Vagina (tissue), 2 donors: ENCODE data around the gene BSCL2. TPM values are rescaled to one million over a fixed set of nuclear protein-coding genes. Genes with fewer than 3 reads are reported as not detected.
A peak's percentile ranks its signal among the peaks of the same experiment; 100 is the strongest.

ENCODE experiments used
- DNase-seq, 2 donors: peaks; one replicate each; pipeline ENCODE4 v3.0.0-alpha.2; 2017; ENCODE audit errors: extremely low spot score in 2 of 2
- H3K27ac ChIP-seq: fragments of 200-600 bp; sonication (generic); one replicate; pipeline ENCODE4 v1.5.1; 2019
- H3K27me3 ChIP-seq: fragments of 200-600 bp; sonication (generic); one replicate; pipeline ENCODE4 v1.5.1; 2019
- H3K36me3 ChIP-seq, 2 donors: fragments of 200-600 bp; sonication (generic); one replicate each; pipeline ENCODE4 v1.5.1; 2017 to 2019
- H3K4me1 ChIP-seq: fragments of 200-600 bp; sonication (generic); one replicate; pipeline ENCODE4 v1.5.1; 2019
- H3K4me3 ChIP-seq, 2 donors: fragments of 200-600 bp; sonication (generic); 1 replicate in 1 of 2; 2 replicates in 1 of 2; pipeline ENCODE4 v1.5.1; 2016 to 2019
- H3K9me3 ChIP-seq: fragments of 200-600 bp; sonication (generic); one replicate; pipeline ENCODE4 v1.5.1; 2019
- CTCF ChIP-seq, 3 experiments: fragments of 450-650 bp in 2 of 3; fragments of 200-600 bp in 1 of 3; sonication (generic) in 1 of 3; IDR thresholded peaks; one replicate each; pipeline ENCODE4 v1.5.1; 2017 to 2019; ENCODE audit warnings: antibody characterized with exemption in 3 of 3, mild to moderate bottlenecking in 2 of 3, moderate library complexity in 2 of 3
- POLR2A ChIP-seq, 2 donors: fragments of 450-650 bp; IDR thresholded peaks; one replicate each; pipeline ENCODE4 v1.6.1; 2017; ENCODE audit warnings: antibody characterized with exemption in 2 of 2, mild to moderate bottlenecking in 2 of 2, moderate library complexity in 2 of 2
- POLR2AphosphoS5 ChIP-seq, 2 donors: sonication (generic); formaldehyde crosslinking; IDR thresholded peaks; one replicate each; pipeline ENCODE4 v1.9.0; 2017; ENCODE audit warnings: antibody characterized with exemption in 2 of 2, mild to moderate bottlenecking in 2 of 2, low read depth in 1 of 2; ENCODE audit not compliant: insufficient read depth in 1 of 2
- intact Hi-C: fragments of 100-400 bp; cut with DNase I; formaldehyde crosslinking; loops from one replicate; pipeline ENCODE4 v1.15.1; 2023
- total RNA-seq: library from RNA; depleted of rRNA; stranded (reverse); fragments of >200 nt; gene quantifications from one replicate; pipeline ENCODE4 v1.2.3, GENCODE V29; 2016

Gene BSCL2
- total RNA-seq, 1 donor from 2014 or later, result 74.9 TPM

- Histone ChIP-seq H3K27me3 (no peaks in the 10 kb centered on the region), H3K27ac (peak overlapping the region; percentile 80), H3K4me1 (peaks cover 53% of the 10 kb centered on the region), H3K36me3 (peaks cover 0 to 8% of the 10 kb centered on the region in 2 donors), H3K4me3 (no peak overlapping the region), H3K9me3 (no peaks in the 10 kb centered on the region)
- TF ChIP-seq POLR2A (IDR thresholded peaks at IDR 0.05) (no peak), POLR2AphosphoS5 (IDR thresholded peaks at IDR 0.05; ENCODE audit: insufficient read depth in 1 of 2, low read depth in 1 of 2) (no peak), CTCF (IDR thresholded peaks at IDR 0.05) (no peak)
- no peak for DNase-seq
- intact Hi-C loops, result no loop called here
These were observed 39.8 kb downstream of the BSCL2 start for GRCh38 chr11:62667460-62667859.

- Histone ChIP-seq H3K9me3 (no peaks in the 10 kb centered on the region), H3K4me1 (peaks cover 49% of the 10 kb centered on the region), H3K27ac (peak overlapping the region; percentile 80), H3K27me3 (no peaks in the 10 kb centered on the region), H3K4me3 (peak overlapping the region; percentile 72 to 96), H3K36me3 (peaks cover 0 to 12% of the 10 kb centered on the region in 2 donors)
- intact Hi-C loops, result no loop called here
- TF ChIP-seq CTCF (IDR thresholded peaks at IDR 0.05) (no peak), POLR2A (IDR thresholded peaks at IDR 0.05) (no peak), POLR2AphosphoS5 (IDR thresholded peaks at IDR 0.05; ENCODE audit: insufficient read depth in 1 of 2, low read depth in 1 of 2) (no peak)
- no peak for DNase-seq
These were observed 40.8 kb downstream of the BSCL2 start for GRCh38 chr11:62666259-62666926.

GRCh38 chr11:62665599-62666258, 41.5 kb downstream of the BSCL2 start:
- Histone ChIP-seq H3K36me3 (peaks cover 0 to 12% of the 10 kb centered on the region in 2 donors), H3K9me3 (no peaks in the 10 kb centered on the region), H3K27me3 (no peaks in the 10 kb centered on the region), H3K4me1 (peaks cover 46% of the 10 kb centered on the region), H3K27ac (peak overlapping the region; percentile 80), H3K4me3 (peak overlapping the region; percentile 72 to 96)
- intact Hi-C loops, result no loop called here
- DNase-seq, result no peak
- TF ChIP-seq POLR2A (IDR thresholded peaks at IDR 0.05), result no peak

- peak; percentile 50 to 95 for TF ChIP-seq POLR2A (IDR thresholded peaks at IDR 0.05)
- peak; percentile 91 to 99 for TF ChIP-seq POLR2AphosphoS5 (IDR thresholded peaks at IDR 0.05; ENCODE audit: insufficient read depth in 1 of 2, low read depth in 1 of 2)
- no peak for TF ChIP-seq CTCF (IDR thresholded peaks at IDR 0.05)
- Histone ChIP-seq H3K4me3 (peak within 1 kb of the TSS; percentile 72 to 96), H3K4me1 (peaks cover 40% of the 10 kb centered on the region)
These were observed 42.1 kb downstream of the BSCL2 start, which contains the start of the genes C11orf98 and CSKMT for GRCh38 chr11:62665075-62665598. Gene C11orf98 (minus strand): TSS chr11:62665210. CDS start chr11:62665169, 41 bp downstream. Gene CSKMT (plus strand): TSS chr11:62665312. CDS start chr11:62665880, 568 bp downstream.

GRCh38 chr11:62664405-62665074, 42.7 kb downstream of the BSCL2 start:
- no peak for TF ChIP-seq CTCF (IDR thresholded peaks at IDR 0.05)
- no peak for TF ChIP-seq POLR2A (IDR thresholded peaks at IDR 0.05)
- TF ChIP-seq POLR2AphosphoS5 (IDR thresholded peaks at IDR 0.05; ENCODE audit: insufficient read depth in 1 of 2, low read depth in 1 of 2), result no peak

More at GRCh38 chr11:62665075-62665598, 42.1 kb downstream of the BSCL2 start, which contains the start of the genes C11orf98 and CSKMT:
- H3K9me3 ChIP-seq, result no peaks in the 10 kb centered on the region
- intact Hi-C loops, result no loop called here
- H3K27ac ChIP-seq, result peak within 1 kb of the TSS; percentile 80
- peak in 1 of 2 donors; percentile 97 for DNase-seq
- H3K27me3 ChIP-seq, result no peaks in the 10 kb centered on the region
- H3K36me3 ChIP-seq, result peaks cover 0 to 12% of the 10 kb centered on the region in 2 donors

More at GRCh38 chr11:62664405-62665074, 42.7 kb downstream of the BSCL2 start:
- peaks cover 0 to 12% of the 10 kb centered on the region in 2 donors for H3K36me3 ChIP-seq
- intact Hi-C loops, result no loop called here
- no peaks in the 10 kb centered on the region for H3K9me3 ChIP-seq
- H3K27ac ChIP-seq, result peak overlapping the region; percentile 68
- peak overlapping the region; percentile 72 to 96 for H3K4me3 ChIP-seq
- H3K4me1 ChIP-seq, result peaks cover 34% of the 10 kb centered on the region
- no peaks in the 10 kb centered on the region for H3K27me3 ChIP-seq
- DNase-seq, result no peak
